LNCaP clone FGC (cell line): ENCODE results near the gene NR1I3.

ENCODE experiments used
- DNase-seq: peaks from one replicate; pipeline ENCODE4 v3.0.0-alpha.2; 2011; ENCODE audit warnings: low read depth
- H3K4me3 ChIP-seq: 2 replicates; pipeline ENCODE4 v1.5.1; 2011; ENCODE audit warnings: mild to moderate bottlenecking, low read depth, low read length, control low read depth
- CTCF ChIP-seq: IDR thresholded peaks from 2 replicates; pipeline ENCODE4 v1.5.1; 2012; ENCODE audit warnings: mild to moderate bottlenecking; ENCODE audit not compliant: control insufficient read depth, insufficient read depth; ENCODE audit errors: extremely low read depth

Gene NR1I3

GRCh38 chr1:161201836-161202712 is 35.9 kb downstream of the NR1I3 start, which contains the start of gene NDUFS2:
NDUFS2 (plus strand) TSS chr1:161202367; CDS start chr1:161202386, 19 bp downstream.
- peak within 1 kb of the TSS; percentile 86 for H3K4me3 ChIP-seq
- TF ChIP-seq CTCF, result peak; percentile 33; the same call in 1 of the 2 replicates
- DNase-seq, result peak; percentile 99

GRCh38 chr1:161200992-161201835 is 36.8 kb downstream of the NR1I3 start:
- peak overlapping the region; percentile 86 for H3K4me3 ChIP-seq
- no peak for DNase-seq
- TF ChIP-seq CTCF, result no peak

- DNase-seq, result no peak
- TF ChIP-seq CTCF, result no peak
- H3K4me3 ChIP-seq, result no peak overlapping the region
Measured at GRCh38 chr1:161200421-161200991, 37.5 kb downstream of the NR1I3 start.

GRCh38 chr1:161199506-161200139 is 38.4 kb downstream of the NR1I3 start:
- H3K4me3 ChIP-seq, result no peak overlapping the region
- DNase-seq, result no peak
- no peak for TF ChIP-seq CTCF

DNA sequence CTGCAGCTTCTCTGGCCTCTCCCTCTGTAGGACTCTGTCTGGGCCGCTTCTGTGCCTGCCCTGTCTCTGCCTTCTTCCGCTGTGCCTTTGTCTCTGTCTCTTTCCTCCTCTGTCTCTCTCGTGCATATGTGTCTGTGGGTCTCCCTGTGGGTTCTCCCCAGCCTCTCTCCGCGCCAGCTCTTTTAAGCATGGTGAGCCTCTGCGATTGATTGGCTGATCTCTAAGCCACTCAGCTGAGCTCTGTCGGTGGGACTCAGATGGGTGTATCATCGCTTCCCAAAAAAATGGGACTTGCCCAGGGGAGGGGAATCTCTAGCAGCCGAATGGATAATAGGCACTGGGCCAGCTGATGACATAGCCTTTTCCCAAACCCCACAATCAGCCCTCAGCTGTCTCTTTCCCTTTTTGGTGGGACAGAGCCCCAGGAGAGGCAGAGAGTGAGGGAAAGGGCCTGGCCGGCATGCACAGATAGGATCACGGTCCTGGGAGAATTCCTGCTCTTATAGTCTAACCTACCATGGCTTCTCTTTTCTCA is 39.0 kb downstream of the NR1I3 start, which contains the start of gene ADAMTS4:
TSS of gene ADAMTS4 (minus strand) at position 158 of the 535 bp plus-strand sequence. CDS start 427 bp downstream, outside the sequence.
- no peak for TF ChIP-seq CTCF
- no peak for DNase-seq

More for the DNA sequence above, 39.0 kb downstream of the NR1I3 start, which contains the start of gene ADAMTS4:
- no peak within 1 kb of the TSS for H3K4me3 ChIP-seq
